Measurements from ENCODE around the gene CDRT4.

DNA sequence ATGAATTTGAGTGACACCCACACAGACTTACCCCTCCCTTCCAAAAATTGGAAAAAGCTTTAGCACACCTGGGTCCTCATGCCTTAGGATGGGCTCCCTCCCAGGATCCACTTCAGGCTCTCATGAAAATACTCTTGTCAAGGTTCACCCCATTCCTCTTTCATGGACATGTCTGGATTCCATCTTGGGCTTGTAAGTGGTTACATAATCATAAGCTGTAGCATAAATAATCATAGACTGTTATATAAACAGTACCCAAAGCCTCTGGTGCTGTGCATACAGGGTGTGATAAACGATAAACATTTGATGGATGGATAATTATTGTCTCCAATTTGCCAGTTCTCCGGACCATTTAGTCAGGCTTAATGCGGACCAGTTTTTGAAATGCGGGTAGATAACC is 72.3 kb downstream of the CDRT4 start:
- TF ChIP-seq, protein P1, sequence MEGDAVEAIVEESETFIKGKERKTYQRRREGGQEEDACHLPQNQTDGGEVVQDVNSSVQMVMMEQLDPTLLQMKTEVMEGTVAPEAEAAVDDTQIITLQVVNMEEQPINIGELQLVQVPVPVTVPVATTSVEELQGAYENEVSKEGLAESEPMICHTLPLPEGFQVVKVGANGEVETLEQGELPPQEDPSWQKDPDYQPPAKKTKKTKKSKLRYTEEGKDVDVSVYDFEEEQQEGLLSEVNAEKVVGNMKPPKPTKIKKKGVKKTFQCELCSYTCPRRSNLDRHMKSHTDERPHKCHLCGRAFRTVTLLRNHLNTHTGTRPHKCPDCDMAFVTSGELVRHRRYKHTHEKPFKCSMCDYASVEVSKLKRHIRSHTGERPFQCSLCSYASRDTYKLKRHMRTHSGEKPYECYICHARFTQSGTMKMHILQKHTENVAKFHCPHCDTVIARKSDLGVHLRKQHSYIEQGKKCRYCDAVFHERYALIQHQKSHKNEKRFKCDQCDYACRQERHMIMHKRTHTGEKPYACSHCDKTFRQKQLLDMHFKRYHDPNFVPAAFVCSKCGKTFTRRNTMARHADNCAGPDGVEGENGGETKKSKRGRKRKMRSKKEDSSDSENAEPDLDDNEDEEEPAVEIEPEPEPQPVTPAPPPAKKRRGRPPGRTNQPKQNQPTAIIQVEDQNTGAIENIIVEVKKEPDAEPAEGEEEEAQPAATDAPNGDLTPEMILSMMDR (IDR thresholded peaks at IDR 0.05), result no peak
- TF ChIP-seq POLR2A (IDR thresholded peaks at IDR 0.05), result no peak

All from thyroid gland (tissue), 4 donors.